Fibroblast of mammary gland (primary cell): ENCODE measurements around the gene TOP1.

Experiments
- DNase-seq: peaks from one replicate; pipeline ENCODE4 v3.0.0-alpha.2; 2010; ENCODE audit warnings: low read depth
- H3K4me3 ChIP-seq: 2 replicates; pipeline ENCODE4 v1.5.1; 2011; ENCODE audit warnings: low read depth, mild to moderate bottlenecking, low read length, moderate library complexity; ENCODE audit not compliant: control insufficient read depth
- TF ChIP-seq, protein P1 (sequence below): conservative IDR thresholded peaks from 2 replicates; pipeline ENCODE4 v1.5.1; 2011; ENCODE audit warnings: low read depth, low read length, inconsistent platforms; ENCODE audit not compliant: control insufficient read depth, insufficient read depth

Gene TOP1

DNA sequence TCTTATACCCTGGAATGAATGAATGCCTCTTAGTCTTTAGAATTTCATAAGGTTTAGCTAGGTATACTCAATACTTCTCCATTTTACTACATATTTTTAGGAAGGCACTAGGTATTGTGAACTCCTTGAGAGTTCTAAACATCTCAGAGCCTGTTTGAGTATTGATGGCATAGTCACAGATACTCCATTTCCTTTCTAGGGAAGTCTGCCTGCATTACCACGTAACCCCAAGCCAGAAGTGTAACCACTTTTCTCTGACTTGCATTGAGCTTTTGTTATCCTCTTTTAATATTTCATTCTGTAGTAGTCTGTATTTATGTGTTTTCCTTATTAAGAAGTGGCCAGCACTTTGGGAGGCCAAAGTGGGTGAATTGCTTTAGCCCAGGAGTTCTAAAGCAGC is 12.2 kb downstream of the TOP1 start:
- TF ChIP-seq, protein P1, sequence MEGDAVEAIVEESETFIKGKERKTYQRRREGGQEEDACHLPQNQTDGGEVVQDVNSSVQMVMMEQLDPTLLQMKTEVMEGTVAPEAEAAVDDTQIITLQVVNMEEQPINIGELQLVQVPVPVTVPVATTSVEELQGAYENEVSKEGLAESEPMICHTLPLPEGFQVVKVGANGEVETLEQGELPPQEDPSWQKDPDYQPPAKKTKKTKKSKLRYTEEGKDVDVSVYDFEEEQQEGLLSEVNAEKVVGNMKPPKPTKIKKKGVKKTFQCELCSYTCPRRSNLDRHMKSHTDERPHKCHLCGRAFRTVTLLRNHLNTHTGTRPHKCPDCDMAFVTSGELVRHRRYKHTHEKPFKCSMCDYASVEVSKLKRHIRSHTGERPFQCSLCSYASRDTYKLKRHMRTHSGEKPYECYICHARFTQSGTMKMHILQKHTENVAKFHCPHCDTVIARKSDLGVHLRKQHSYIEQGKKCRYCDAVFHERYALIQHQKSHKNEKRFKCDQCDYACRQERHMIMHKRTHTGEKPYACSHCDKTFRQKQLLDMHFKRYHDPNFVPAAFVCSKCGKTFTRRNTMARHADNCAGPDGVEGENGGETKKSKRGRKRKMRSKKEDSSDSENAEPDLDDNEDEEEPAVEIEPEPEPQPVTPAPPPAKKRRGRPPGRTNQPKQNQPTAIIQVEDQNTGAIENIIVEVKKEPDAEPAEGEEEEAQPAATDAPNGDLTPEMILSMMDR, result no peak
- DNase-seq, result no peak
- no peak overlapping the region for H3K4me3 ChIP-seq

DNA sequence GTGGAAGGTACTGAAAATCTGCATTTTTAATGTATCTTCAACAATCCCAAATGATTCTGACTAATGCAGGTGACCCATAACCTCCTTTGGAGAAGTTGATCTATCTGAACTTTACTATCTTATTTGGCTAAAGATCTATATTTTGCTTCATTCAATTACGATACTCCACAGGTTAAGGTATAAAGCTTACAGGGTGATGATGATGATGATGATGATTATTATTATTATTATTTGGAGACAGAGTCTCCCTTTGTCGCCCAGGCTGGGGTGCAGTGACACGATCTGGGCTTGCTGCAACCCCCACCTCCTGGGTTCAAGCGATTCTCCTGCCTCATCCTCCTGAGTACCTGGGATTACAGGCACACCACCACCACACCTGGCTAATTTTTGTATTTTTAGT is 13.1 kb downstream of the TOP1 start:
- H3K4me3 ChIP-seq, result no peak overlapping the region
- DNase-seq, result no peak
- TF ChIP-seq, protein P1, result no peak

DNA sequence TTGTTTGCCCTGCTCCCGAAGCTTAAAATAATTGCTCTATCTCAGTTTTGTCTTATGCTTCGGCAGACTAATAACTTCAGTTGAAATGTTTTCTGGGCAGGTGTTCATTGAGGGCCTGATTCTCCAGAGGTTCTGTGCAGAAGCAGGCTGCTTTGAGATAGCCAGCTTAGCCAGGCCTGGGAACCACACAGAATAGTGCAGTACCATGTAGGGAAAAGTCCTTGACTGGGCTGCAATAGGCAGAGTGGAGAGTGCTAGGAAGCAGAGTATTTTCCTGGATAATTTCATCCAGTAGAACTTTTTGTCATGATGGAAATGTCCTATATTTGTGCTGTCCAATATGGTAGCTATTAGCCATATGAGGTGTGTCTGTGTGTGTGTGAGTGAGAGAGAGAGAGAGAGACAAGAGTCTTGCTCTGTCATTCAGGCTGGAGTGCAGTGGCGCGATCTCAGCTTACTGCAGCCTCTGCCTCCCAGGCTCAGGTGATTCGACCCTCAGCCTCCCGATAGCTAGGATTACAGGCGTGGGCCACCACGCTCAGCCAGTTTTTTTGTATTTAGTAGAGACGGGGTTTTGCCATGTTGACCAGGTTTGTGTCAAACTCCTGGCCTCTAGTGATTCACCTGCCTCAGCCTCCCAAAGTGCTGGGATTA is 15.9 kb downstream of the TOP1 start:
- no peak for DNase-seq
- no peak overlapping the region for H3K4me3 ChIP-seq
- TF ChIP-seq, protein P1, result no peak

DNA sequence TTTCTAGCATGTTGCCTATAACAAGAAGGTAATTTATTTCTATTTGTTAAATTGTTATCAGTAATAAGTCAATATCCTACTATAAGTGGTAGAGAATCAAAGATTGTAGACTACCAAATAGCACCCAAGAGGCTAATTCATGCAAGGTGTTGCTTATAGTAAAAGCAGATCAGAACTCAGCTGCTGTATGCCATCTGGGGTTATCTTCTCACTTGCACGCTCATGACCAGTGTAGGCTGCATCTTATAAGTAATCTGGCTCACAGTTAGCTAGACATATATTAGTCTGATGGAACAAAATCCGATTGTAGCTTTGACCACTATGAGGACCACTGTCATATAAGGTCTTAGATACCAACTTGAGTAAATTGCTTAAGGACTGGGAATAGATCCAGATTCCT is 17.0 kb downstream of the TOP1 start:
- H3K4me3 ChIP-seq, result no peak overlapping the region
- TF ChIP-seq, protein P1, result no peak
- no peak for DNase-seq

DNA sequence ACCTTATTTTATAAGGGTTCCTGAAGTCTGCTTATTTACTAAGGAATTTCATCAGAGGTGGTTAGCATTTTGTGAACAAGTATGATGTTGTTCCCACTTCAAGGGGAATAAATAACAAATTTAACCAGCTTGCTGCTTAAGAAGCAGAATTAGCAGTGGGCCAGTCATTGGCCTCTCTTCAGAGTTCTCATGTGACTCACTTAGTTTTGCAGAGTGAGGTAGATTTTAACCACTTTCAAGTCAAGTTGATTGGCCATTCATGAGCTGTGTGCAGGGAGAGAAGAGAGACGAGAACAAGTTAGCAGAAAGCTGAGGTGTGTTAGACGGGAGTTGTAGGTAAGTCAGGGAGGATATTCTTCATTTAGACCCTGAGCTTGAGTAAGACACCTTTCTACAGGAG is 18.1 kb downstream of the TOP1 start:
- TF ChIP-seq, protein P1, result no peak
- DNase-seq, result peak; percentile 72
- H3K4me3 ChIP-seq, result no peak overlapping the region

DNA sequence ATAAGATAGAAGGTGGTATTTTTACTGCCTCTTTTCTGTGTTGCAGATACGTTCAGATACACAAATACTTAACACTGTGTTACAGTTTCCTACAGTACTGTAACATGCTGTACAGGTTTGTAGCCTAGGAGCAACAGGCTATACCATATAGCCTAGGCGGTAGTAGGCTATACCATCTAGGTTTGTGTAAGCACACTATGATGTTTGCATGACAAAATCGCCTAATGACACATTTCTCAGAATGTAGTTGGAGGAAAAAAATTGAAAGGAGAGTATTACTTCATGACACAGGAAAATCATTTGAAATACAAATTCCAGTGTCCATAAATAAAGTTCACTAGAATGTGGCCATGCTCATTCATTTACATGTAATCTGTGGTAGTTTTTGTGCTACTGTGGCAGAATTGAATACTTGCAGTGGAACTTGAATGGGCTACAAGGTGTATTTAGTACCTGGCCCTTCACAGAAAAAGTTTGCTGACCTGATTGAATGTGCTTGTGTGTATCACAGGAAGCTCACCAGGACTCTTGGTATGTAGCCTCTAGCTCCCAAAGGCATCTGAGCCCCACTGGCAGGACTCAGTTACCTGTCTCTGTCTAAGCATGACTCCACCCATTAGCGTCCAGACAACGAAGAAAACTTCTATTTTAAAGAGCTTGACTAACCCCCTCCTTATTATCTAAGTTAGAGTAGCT is 18.8 kb downstream of the TOP1 start:
- TF ChIP-seq, protein P1, result no peak
- H3K4me3 ChIP-seq, result no peak overlapping the region

More for the DNA sequence above, 18.8 kb downstream of the TOP1 start:
- DNase-seq, result no peak
